K562 (cell line): Measurements from ENCODE around the gene ARRDC5. TPM values are rescaled to one million over a fixed set of nuclear protein-coding genes. Genes with fewer than 3 reads are reported as not detected.

ENCODE experiments used
- ATAC-seq: fragments of 200-7000 bp; cut with Tn5 transposase; 3 replicates; pipeline ENCODE4 v1.9.1; 2020; ENCODE audit warnings: moderate library complexity
- BruUV-seq: library from RNA; stranded (reverse); fragments of 400-500 nt; replicated peaks from 2 replicates; lab custom pipeline; 2021; lab: Mats Ljungman, UMichigan
- CTCF ChIA-PET: fragments of 300-600 bp; formaldehyde crosslinking; extraction: SDS; loops from one replicate; lab custom pipeline; 2021; ENCODE audit warnings: low intra/inter-chr PET ratio; lab: Yijun Ruan, JAX
- POLR2A ChIA-PET: fragments of 300-600, 350-650 bp; sonication (Branson Sonifier 250); formaldehyde crosslinking; extraction: SDS; loops from one replicate; lab custom pipeline; 2021; ENCODE audit warnings: antibody characterized with exemption, inconsistent platforms; lab: Yijun Ruan, JAX
- DNase-seq, 4 experiments: peaks; one replicate each; pipeline versions ENCODE4 v3.0.0 to v3.0.0-alpha.2; 2011 to 2018; ENCODE audit warnings: low spot score in 3 of 4, mixed read lengths in 3 of 4; ENCODE audit errors: extremely low read depth in 1 of 4
- FAIRE-seq: peaks from 2 replicates; lab custom pipeline; 2011; peaks lifted over from hg19 to GRCh38; lab: Jason Lieb, UNC
- H2AFZ ChIP-seq: 2 replicates; pipeline ENCODE4 v1.6.0; 2011; ENCODE audit warnings: low read depth, low read length, control low read depth, inconsistent platforms
- H3K27ac ChIP-seq: fragments of 200-600 bp; 3 replicates; pipeline ENCODE4 v1.8.0; 2011; ENCODE audit warnings: low read depth, mild to moderate bottlenecking, control low read depth, inconsistent platforms, low read length, moderate library complexity, mixed read lengths; ENCODE audit errors: extremely low read depth
- H3K27me3 ChIP-seq, 2 experiments: fragments of 300-600 bp in 1 of 2; 2 replicates in 1 of 2; 3 replicates in 1 of 2; pipeline versions ENCODE4 v1.6.0 to v1.8.0; 2011; ENCODE audit warnings: inconsistent platforms in 2 of 2, low read length in 2 of 2, mild to moderate bottlenecking in 1 of 2, mixed read lengths in 1 of 2, moderate library complexity in 1 of 2; ENCODE audit not compliant: control insufficient read depth in 2 of 2, insufficient read depth in 2 of 2
- H3K36me3 ChIP-seq: fragments of 300-600 bp; 3 replicates; pipeline ENCODE4 v1.8.0; 2011; ENCODE audit warnings: mild to moderate bottlenecking, low read length, inconsistent platforms; ENCODE audit not compliant: control insufficient read depth, insufficient read depth
- H3K4me1 ChIP-seq, 2 experiments: fragments of 200-600 bp in 1 of 2; replicated peaks in 1 of 2; 2 replicates in 1 of 2; 3 replicates in 1 of 2; pipeline versions ENCODE4 v1.5.1 to v1.8.0; 2011; ENCODE audit warnings: inconsistent platforms in 2 of 2, low read length in 2 of 2, mild to moderate bottlenecking in 1 of 2, mixed read lengths in 1 of 2, moderate library complexity in 1 of 2; ENCODE audit not compliant: control insufficient read depth in 2 of 2, insufficient read depth in 2 of 2
- H3K4me2 ChIP-seq: 2 replicates; pipeline ENCODE4 v1.6.1; 2011; ENCODE audit warnings: low read length, control low read depth, inconsistent platforms, mixed read lengths; ENCODE audit not compliant: insufficient read depth
- H3K4me3 ChIP-seq: fragments of 200-600 bp; sonication (generic), shearing (Covaris generic); 2 replicates; pipeline ENCODE4 v1.5.1; 2016; ENCODE audit warnings: control low read depth, inconsistent platforms
- H3K79me2 ChIP-seq: fragments of 200-600 bp; 3 replicates; pipeline ENCODE4 v1.8.0; 2011; ENCODE audit warnings: low read length, inconsistent platforms; ENCODE audit not compliant: control insufficient read depth, insufficient read depth
- H3K9ac ChIP-seq, 2 experiments: 2 replicates each; pipeline versions ENCODE4 v1.6.0 to v1.6.1; 2011; ENCODE audit warnings: low read depth in 2 of 2, low read length in 2 of 2, control low read depth in 1 of 2, inconsistent platforms in 1 of 2, mild to moderate bottlenecking in 1 of 2, mixed read lengths in 1 of 2; ENCODE audit not compliant: insufficient read depth in 1 of 2
- H3K9me1 ChIP-seq: one replicate; pipeline ENCODE4 v1.6.0; 2011; ENCODE audit warnings: inconsistent platforms, mild to moderate bottlenecking, low read length, moderate library complexity; ENCODE audit not compliant: control insufficient read depth, insufficient read depth
- H3K9me3 ChIP-seq: replicated peaks from 2 replicates; pipeline ENCODE4 v1.5.1; 2011; ENCODE audit warnings: low read depth, low read length, inconsistent platforms; ENCODE audit not compliant: control insufficient read depth, insufficient read depth
- H4K20me1 ChIP-seq: replicated peaks from 2 replicates; pipeline ENCODE4 v1.6.1; 2011; ENCODE audit warnings: low read length, inconsistent platforms, mixed read lengths; ENCODE audit not compliant: control insufficient read depth, insufficient read depth
- E2F4 ChIP-seq: sonication (generic); formaldehyde crosslinking; IDR thresholded peaks from 2 replicates; pipeline ENCODE4 v1.8.0; 2022; ENCODE audit warnings: mild to moderate bottlenecking, low read depth, missing genetic modification reagents
- KAT2B ChIP-seq: IDR thresholded peaks from one replicate; pipeline ENCODE4 v1.6.1; 2012; ENCODE audit warnings: low read depth, mild to moderate bottlenecking, control low read depth, inconsistent platforms, low read length, moderate library complexity
- POLR2G ChIP-seq: fragments of 200-400 bp; formaldehyde crosslinking; IDR thresholded peaks from 2 replicates; pipeline ENCODE4 v1.6.1; 2017; ENCODE audit warnings: low read depth, mild to moderate bottlenecking, antibody characterized with exemption, low read length, moderate library complexity
- RFX5 ChIP-seq: IDR thresholded peaks from 2 replicates; pipeline ENCODE4 v1.6.1; 2011; ENCODE audit warnings: low read depth, mild to moderate bottlenecking, improper control_type of control experiment, low read length
- WGBS: fragments of 100-300 bp; shearing (Covaris generic); methylation state at CpG from one replicate; pipeline ENCODE4 v1.1.6; 2016; ENCODE audit warnings: low coverage, mixed read lengths; ENCODE audit not compliant: insufficient coverage; ENCODE audit errors: missing lambda C conversion rate; 5-methylcytosine and 5-hydroxymethylcytosine counted together
- in situ Hi-C: fragments of 300-500 bp; cut with MboI; formaldehyde crosslinking; loops from 4 replicates; pipeline ENCODE4 v1.15.0; 2018; ENCODE audit warnings: inconsistent platforms, mixed read lengths
- intact Hi-C: fragments of 100-400 bp; cut with micrococcal nuclease; formaldehyde crosslinking; loops from 2 replicates; pipeline ENCODE4 v1.14.2; 2022
- polyA plus RNA-seq, 8 experiments: library from polyadenylated mRNA; depleted of rRNA in 4 of 8; stranded (reverse) in 5 of 8; unstranded in 3 of 8; fragments of >200 nt; fragmentation: Nextera tagmentation in 2 of 8; fragmentation: Illumina TruSeq in 1 of 8; extraction: Ambion mirVana in 2 of 8; extraction: Trizol in 1 of 8; gene quantifications; 2 replicates each; pipeline versions ENCODE4 v1.2.1 to v1.2.3, GENCODE V29; 2011 to 2014; ENCODE audit warnings: inconsistent platforms in 1 of 8, missing spikeins in 1 of 8
- total RNA-seq, 7 experiments: library from RNA; depleted of rRNA in 6 of 7; stranded (reverse); fragments of >200 nt in 6 of 7; fragmentation: Illumina TruSeq in 2 of 7; extraction: Trizol in 2 of 7; gene quantifications; 2 replicates each; pipeline versions ENCODE4 v1.2.1 to v1.2.3, GENCODE V29; 2011 to 2021; ENCODE audit warnings: low replicate concordance in 1 of 7
- TF ChIP-seq, protein P1 (sequence below): fragments of 450-650 bp; IDR thresholded peaks from 2 replicates; pipeline ENCODE4 v1.6.1; 2016; ENCODE audit warnings: missing biosample characterization, missing genetic modification characterization

ARRDC5 gene
- total and polyA plus RNA-seq, 9 of the 15 experiments (the other 6 are each of a cell fraction or from before 2014, with no cell fraction given), result not detected

DNA sequence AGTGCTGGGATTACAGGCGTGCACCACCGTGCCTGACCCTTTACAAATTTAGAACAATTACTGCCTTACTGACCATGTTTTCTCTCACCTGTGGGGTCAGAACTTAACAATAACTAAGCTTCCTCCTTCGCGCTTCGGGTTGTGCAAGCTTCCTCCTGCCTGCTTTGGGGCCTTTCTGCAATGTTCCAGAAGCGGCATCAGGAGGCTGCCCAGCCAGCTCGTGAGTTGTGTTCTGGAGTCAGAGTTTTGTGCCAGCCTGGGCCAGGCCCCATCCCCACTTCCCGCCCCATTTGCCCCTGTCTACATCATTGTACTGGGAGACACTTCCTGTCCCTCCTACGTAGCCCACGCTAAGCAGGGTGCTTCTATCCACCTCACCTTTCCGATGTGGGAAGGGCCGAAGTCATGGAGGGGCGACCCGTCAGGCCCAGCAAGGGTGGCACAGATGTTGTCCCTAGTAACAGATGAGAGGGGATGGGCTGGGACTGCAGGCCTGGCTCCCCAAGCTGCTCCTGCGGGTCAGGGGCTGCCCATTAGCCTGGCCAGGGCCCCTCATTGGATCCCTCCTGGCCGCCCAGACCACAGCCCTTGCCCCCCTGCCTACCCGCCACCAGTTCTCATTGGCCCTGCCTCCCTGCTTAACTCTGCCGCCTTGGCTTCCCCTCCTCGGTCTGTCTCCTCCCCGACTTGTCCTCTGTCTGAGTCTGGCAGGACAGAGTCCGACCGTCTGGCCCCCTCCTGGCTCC is 20.0 kb upstream of the ARRDC5 start:
- peak overlapping the region in 1 of 2 experiments; percentile 52; a peak in 2 of 4 replicates for H3K9ac ChIP-seq
- intact Hi-C loops (no loop called here), in situ Hi-C loops (no loop called here)
- CTCF ChIA-PET, result no interaction called here
- H3K27ac ChIP-seq, result no peak overlapping the region
- 92% methylated on average over 13 of the region's 22 CpGs for WGBS
- TF ChIP-seq, protein P1, sequence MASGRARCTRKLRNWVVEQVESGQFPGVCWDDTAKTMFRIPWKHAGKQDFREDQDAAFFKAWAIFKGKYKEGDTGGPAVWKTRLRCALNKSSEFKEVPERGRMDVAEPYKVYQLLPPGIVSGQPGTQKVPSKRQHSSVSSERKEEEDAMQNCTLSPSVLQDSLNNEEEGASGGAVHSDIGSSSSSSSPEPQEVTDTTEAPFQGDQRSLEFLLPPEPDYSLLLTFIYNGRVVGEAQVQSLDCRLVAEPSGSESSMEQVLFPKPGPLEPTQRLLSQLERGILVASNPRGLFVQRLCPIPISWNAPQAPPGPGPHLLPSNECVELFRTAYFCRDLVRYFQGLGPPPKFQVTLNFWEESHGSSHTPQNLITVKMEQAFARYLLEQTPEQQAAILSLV (tag), result no peak
- no peak for TF ChIP-seq E2F4 (CRISPR knock-in tag)
- TF ChIP-seq KAT2B, result no peak
- no peak for TF ChIP-seq RFX5
- peak; percentile 41; the same call in 1 of the 2 replicates for TF ChIP-seq POLR2G
- peaks cover 4% of the 10 kb centered on the region for H4K20me1 ChIP-seq
- FAIRE-seq (no peak), DNase-seq (no peak), ATAC-seq (no peak)
- POLR2A ChIA-PET, result interaction anchor here (0.6 to 1.1 kb wide), 4 partner anchors 9 to 106 kb away, joined by 3 to 5 read pairs (median 3); no protein-coding TSS in a partner anchor
- H2AFZ ChIP-seq, result no peak overlapping the region
- H3K4me1 ChIP-seq, result peaks cover 7 to 29% of the 10 kb centered on the region in 2 experiments; a peak in 4 of 5 replicates
- H3K9me3 ChIP-seq, result no peaks in the 10 kb centered on the region
- no peaks in the 10 kb centered on the region for H3K9me1 ChIP-seq
- BruUV-seq, result no TSS peak
- peaks cover 62% of the 10 kb centered on the region for H3K79me2 ChIP-seq
- no peak overlapping the region for H3K4me3 ChIP-seq
- H3K27me3 ChIP-seq, result no peaks in the 10 kb centered on the region
- peaks cover 53% of the 10 kb centered on the region for H3K36me3 ChIP-seq
- no peak overlapping the region for H3K4me2 ChIP-seq
